WTC11 (cell line): ENCODE measurements around the gene TUBA3C. TPM values are rescaled to one million over a fixed set of nuclear protein-coding genes. Genes with fewer than 3 reads are reported as not detected.
"Not testable (repeated sequence)": the region's sequence is repeated elsewhere in the genome, so short reads cannot be mapped to it uniquely, and the experiment has no call there.

Source experiments
- ATAC-seq: fragments of 200-7000 bp; cut with Tn5 transposase; 2 replicates; pipeline ENCODE4 v1.10.0; 2021; ENCODE audit warnings: mild to moderate bottlenecking, moderate library complexity
- CTCF ChIA-PET: fragments of 300-600 bp; sonication (Branson Sonifier 250); formaldehyde crosslinking; loops from one replicate; lab custom pipeline; 2021; ENCODE audit warnings: antibody characterized with exemption; lab: Charles Lee
- POLR2A ChIA-PET: fragments of 350-600 bp; sonication (Branson Sonifier 250); formaldehyde crosslinking; loops from one replicate; lab custom pipeline; 2021; ENCODE audit warnings: antibody characterized with exemption; lab: Charles Lee
- DNase-seq: peaks from one replicate; pipeline ENCODE4 v3.0.0; 2021; ENCODE audit warnings: low spot score
- H3K27ac Mint-ChIP-seq: 2 replicates; pipeline ENCODE4 v1.8.0; 2021; ENCODE audit warnings: mixed read lengths
- H3K27me3 Mint-ChIP-seq: 2 replicates; pipeline ENCODE4 v1.8.0; 2021; ENCODE audit warnings: low read depth, mild to moderate bottlenecking, moderate library complexity, mixed read lengths
- H3K36me3 Mint-ChIP-seq: 2 replicates; pipeline ENCODE4 v1.8.0; 2021; ENCODE audit warnings: mixed read lengths
- H3K4me1 Mint-ChIP-seq: 2 replicates; pipeline ENCODE4 v1.8.0; 2022; ENCODE audit warnings: mixed read lengths
- H3K4me3 Mint-ChIP-seq: 2 replicates; pipeline ENCODE4 v1.8.0; 2021; ENCODE audit warnings: mild to moderate bottlenecking, moderate library complexity, mixed read lengths
- H3K9me3 Mint-ChIP-seq: 2 replicates; pipeline ENCODE4 v1.8.0; 2021; ENCODE audit warnings: mixed read lengths
- CDX4 ChIP-seq: fragments of 250-450 bp; sonication (Bioruptor Pico); IDR thresholded peaks from 2 replicates; pipeline ENCODE4 v1.9.0; 2021; ENCODE audit warnings: moderate library complexity, mild to moderate bottlenecking, inconsistent platforms, borderline replicate concordance
- CREB1 ChIP-seq: sonication (generic); formaldehyde crosslinking; IDR thresholded peaks from 2 replicates; pipeline ENCODE4 v1.8.0; 2023; ENCODE audit warnings: mild to moderate bottlenecking, missing genetic modification reagents
- HMGXB4 ChIP-seq: sonication (generic); formaldehyde crosslinking; IDR thresholded peaks from 2 replicates; pipeline ENCODE4 v1.8.1; 2023; ENCODE audit warnings: mild to moderate bottlenecking, moderate library complexity, missing genetic modification reagents
- MAX ChIP-seq: sonication (generic); formaldehyde crosslinking; IDR thresholded peaks from 2 replicates; pipeline ENCODE4 v1.8.0; 2022; ENCODE audit warnings: mild to moderate bottlenecking, missing genetic modification reagents
- MYBL2 ChIP-seq: sonication (generic); formaldehyde crosslinking; IDR thresholded peaks from 2 replicates; pipeline ENCODE4 v1.8.1; 2023; ENCODE audit warnings: mild to moderate bottlenecking, moderate library complexity, missing genetic modification reagents
- NFATC4 ChIP-seq: fragments of 250-450 bp; sonication (Bioruptor Pico); IDR thresholded peaks from 2 replicates; pipeline ENCODE4 v1.9.0; 2021; ENCODE audit warnings: mild to moderate bottlenecking
- NFE2L1 ChIP-seq: sonication (generic); formaldehyde crosslinking; IDR thresholded peaks from 2 replicates; pipeline ENCODE4 v1.8.1; 2023; ENCODE audit warnings: missing genetic modification reagents
- NR1H2 ChIP-seq: sonication (generic); formaldehyde crosslinking; IDR thresholded peaks from 2 replicates; pipeline ENCODE4 v1.9.0; 2021; ENCODE audit warnings: mild to moderate bottlenecking, moderate library complexity, missing genetic modification reagents
- NR3C1 ChIP-seq: sonication (generic); formaldehyde crosslinking; conservative IDR thresholded peaks from 2 replicates; pipeline ENCODE4 v1.8.1; 2023; ENCODE audit warnings: low read depth, mild to moderate bottlenecking, missing genetic modification reagents
- SOX15 ChIP-seq: fragments of 250-450 bp; sonication (Bioruptor Pico); IDR thresholded peaks from 2 replicates; pipeline ENCODE4 v1.9.0; 2021; ENCODE audit warnings: mild to moderate bottlenecking
- TCF7 ChIP-seq: sonication (generic); formaldehyde crosslinking; IDR thresholded peaks from 2 replicates; pipeline ENCODE4 v1.8.0; 2022; ENCODE audit warnings: mild to moderate bottlenecking, low read depth, missing genetic modification reagents, moderate library complexity
- TEAD1 ChIP-seq: sonication (generic); formaldehyde crosslinking; IDR thresholded peaks from 2 replicates; pipeline ENCODE4 v1.8.0; 2022; ENCODE audit warnings: mild to moderate bottlenecking, missing genetic modification reagents
- TEAD4 ChIP-seq: sonication (generic); formaldehyde crosslinking; IDR thresholded peaks from 2 replicates; pipeline ENCODE4 v1.8.0; 2022; ENCODE audit warnings: mild to moderate bottlenecking, missing genetic modification reagents
- ZMAT4 ChIP-seq: fragments of 250-450 bp; sonication (Bioruptor Pico); IDR thresholded peaks from 2 replicates; pipeline ENCODE4 v1.9.0; 2021; ENCODE audit warnings: mild to moderate bottlenecking
- ZNF232 ChIP-seq: sonication (generic); formaldehyde crosslinking; IDR thresholded peaks from 2 replicates; pipeline ENCODE4 v1.8.0; 2022; ENCODE audit warnings: mild to moderate bottlenecking, missing genetic modification reagents
- ZNF281 ChIP-seq: sonication (generic); formaldehyde crosslinking; IDR thresholded peaks from 2 replicates; pipeline ENCODE4 v1.8.0; 2023; ENCODE audit warnings: mild to moderate bottlenecking, missing genetic modification reagents
- total RNA-seq: library from RNA; stranded (reverse); gene quantifications from 3 replicates; pipeline ENCODE4 v1.2.3, GENCODE V29; 2021

Gene TUBA3C
- total RNA-seq, 1 experiment from 2014 or later, result not detected

- DNase-seq, ATAC-seq, CTCF ChIA-PET, H3K4me3 Mint-ChIP-seq, H3K4me1 Mint-ChIP-seq, POLR2A ChIA-PET, H3K27ac Mint-ChIP-seq: not testable (repeated sequence)
- Mint-ChIP-seq H3K9me3 (peaks cover 58% of the 10 kb centered on the region), H3K36me3 (peaks cover 71% of the 10 kb centered on the region), H3K27me3 (peaks cover 20% of the 10 kb centered on the region)
Measured at GRCh38 chr13:19189368-19189767, 7.7 kb upstream of the TUBA3C start.

GRCh38 chr13:19185865-19186645 is 4.4 kb upstream of the TUBA3C start:
- TF ChIP-seq TEAD4 (no peak), NFATC4 (CRISPR knock-in tag) (no peak), ZNF232 (CRISPR knock-in tag) (no peak), NFE2L1 (CRISPR knock-in tag) (no peak), SOX15 (CRISPR knock-in tag) (no peak), NR3C1 (CRISPR knock-in tag) (no peak), CREB1 (CRISPR knock-in tag) (no peak), HMGXB4 (CRISPR knock-in tag) (no peak), CDX4 (CRISPR knock-in tag) (no peak), MYBL2 (CRISPR knock-in tag) (no peak), ZMAT4 (no peak), TCF7 (no peak)
- no peak overlapping the region for H3K27ac Mint-ChIP-seq
- DNase-seq (no peak), ATAC-seq (no peak)
- ChIA-PET POLR2A (no interaction called here), CTCF (no interaction called here)
- no peak overlapping the region for H3K4me3 Mint-ChIP-seq
- H3K36me3 Mint-ChIP-seq, result peaks cover 72% of the 10 kb centered on the region
- H3K27me3 Mint-ChIP-seq, result peaks cover 17% of the 10 kb centered on the region
- H3K9me3 Mint-ChIP-seq, result peaks cover 63% of the 10 kb centered on the region
- H3K4me1 Mint-ChIP-seq, result no peaks in the 10 kb centered on the region

GRCh38 chr13:19185086-19185864 is 3.7 kb upstream of the TUBA3C start:
- DNase-seq, result no peak
- peaks cover 11% of the 10 kb centered on the region for H3K27me3 Mint-ChIP-seq
- no peak overlapping the region for H3K27ac Mint-ChIP-seq
- H3K36me3 Mint-ChIP-seq, result peaks cover 68% of the 10 kb centered on the region
- no peak for TF ChIP-seq ZNF281 (CRISPR knock-in tag)
- TF ChIP-seq TEAD1, result no peak
- TF ChIP-seq MAX (CRISPR knock-in tag), result no peak
- TF ChIP-seq NR1H2, result no peak
- no peak for TF ChIP-seq HMGXB4 (CRISPR knock-in tag)
- POLR2A ChIA-PET, result no interaction called here
- no peak for ATAC-seq
- CTCF ChIA-PET, result no interaction called here
- peaks cover 57% of the 10 kb centered on the region for H3K9me3 Mint-ChIP-seq
- H3K4me3 Mint-ChIP-seq, result no peak overlapping the region
- H3K4me1 Mint-ChIP-seq, result no peaks in the 10 kb centered on the region
